HepG2 (cell line): Measurements from ENCODE around the gene NRSN2. TPM values are rescaled to one million over a fixed set of nuclear protein-coding genes. Genes with fewer than 3 reads are reported as not detected.
A peak's percentile ranks its signal among the peaks of the same experiment; 100 is the strongest.

ENCODE experiments used
- BRF2 ChIP-seq: sonication (generic); formaldehyde crosslinking; IDR thresholded peaks from 2 replicates; pipeline ENCODE4 v1.8.1; 2022; ENCODE audit warnings: mild to moderate bottlenecking, missing genetic modification reagents
- CBFB ChIP-seq: sonication (generic); formaldehyde crosslinking; IDR thresholded peaks from 2 replicates; pipeline ENCODE4 v1.4.0; 2020; ENCODE audit warnings: missing genetic modification reagents
- CBX2 ChIP-seq, 2 experiments: fragments of 200-600 bp in 1 of 2; sonication (generic); formaldehyde crosslinking in 1 of 2; IDR thresholded peaks; 2 replicates each; pipeline versions ENCODE4 v1.7.0 to v1.8.1; 2018 to 2022; ENCODE audit warnings: low read depth in 2 of 2, low read length in 1 of 2, mild to moderate bottlenecking in 1 of 2, missing genetic modification reagents in 1 of 2
- CCAR2 ChIP-seq: fragments of 200-400 bp; formaldehyde crosslinking; optimal IDR thresholded peaks from 2 replicates; pipeline ENCODE3; 2018; ENCODE audit warnings: low read depth, mild to moderate bottlenecking, low read length, moderate library complexity
- CSRNP1 ChIP-seq: sonication (generic); formaldehyde crosslinking; IDR thresholded peaks from 2 replicates; pipeline ENCODE4 v1.8.1; 2023; ENCODE audit warnings: mild to moderate bottlenecking, missing genetic modification reagents
- ELF3 ChIP-seq: IDR thresholded peaks from 2 replicates; pipeline ENCODE4 v1.6.1; 2016; ENCODE audit warnings: missing genetic modification reagents, missing compliant biosample characterization
- ETS1 ChIP-seq: sonication (generic); formaldehyde crosslinking; IDR thresholded peaks from 2 replicates; pipeline ENCODE4 v1.4.0; 2020; ENCODE audit warnings: missing genetic modification reagents
- FOXC1 ChIP-seq: sonication (generic); formaldehyde crosslinking; IDR thresholded peaks from 2 replicates; pipeline ENCODE4 v1.8.0; 2022; ENCODE audit warnings: mild to moderate bottlenecking, missing genetic modification reagents, borderline replicate concordance
- HDAC1 ChIP-seq: sonication (generic); formaldehyde crosslinking; IDR thresholded peaks from 2 replicates; pipeline ENCODE4 v1.5.1; 2020; ENCODE audit warnings: mild to moderate bottlenecking, missing genetic modification reagents
- ISX ChIP-seq: sonication (generic); formaldehyde crosslinking; conservative IDR thresholded peaks from 2 replicates; pipeline ENCODE4 v1.5.0; 2020; ENCODE audit warnings: missing genetic modification reagents
- KLF15 ChIP-seq: sonication (generic); formaldehyde crosslinking; IDR thresholded peaks from 2 replicates; pipeline ENCODE4 v1.8.1; 2023; ENCODE audit warnings: borderline replicate concordance, mild to moderate bottlenecking, inconsistent platforms, missing genetic modification reagents, mixed read lengths
- MYC ChIP-seq: sonication (generic); formaldehyde crosslinking; IDR thresholded peaks from 2 replicates; pipeline ENCODE4 v1.9.0; 2021; ENCODE audit warnings: missing genetic modification reagents, borderline replicate concordance
- PAX8 ChIP-seq: sonication (generic); formaldehyde crosslinking; IDR thresholded peaks from 2 replicates; pipeline ENCODE4 v1.8.0; 2022; ENCODE audit warnings: mild to moderate bottlenecking, missing genetic modification reagents, borderline replicate concordance
- PCBP1 ChIP-seq: fragments of 200-400 bp; formaldehyde crosslinking; IDR thresholded peaks from 2 replicates; pipeline ENCODE4 v1.6.1; 2017; ENCODE audit warnings: mild to moderate bottlenecking, low read depth, low read length, borderline replicate concordance
- PCBP2 ChIP-seq: fragments of 200-400 bp; formaldehyde crosslinking; optimal IDR thresholded peaks from 2 replicates; pipeline ENCODE3; 2018; ENCODE audit warnings: low read length, low read depth; ENCODE audit not compliant: poor library complexity, severe bottlenecking
- SSRP1 ChIP-seq: IDR thresholded peaks from 2 replicates; pipeline ENCODE4 v1.6.1; 2016; ENCODE audit warnings: control low read depth
- TEAD3 ChIP-seq: optimal IDR thresholded peaks from 2 replicates; pipeline ENCODE3; 2016; ENCODE audit warnings: borderline replicate concordance
- THAP7 ChIP-seq: sonication (generic); formaldehyde crosslinking; IDR thresholded peaks from 2 replicates; pipeline ENCODE4 v1.8.1; 2023; ENCODE audit warnings: mild to moderate bottlenecking, missing genetic modification reagents
- ZNF121 ChIP-seq: sonication (generic); formaldehyde crosslinking; IDR thresholded peaks from 2 replicates; pipeline ENCODE4 v1.5.0; 2020; ENCODE audit warnings: mild to moderate bottlenecking, missing genetic modification reagents
- ZNF572 ChIP-seq: sonication (generic); formaldehyde crosslinking; IDR thresholded peaks from 2 replicates; pipeline ENCODE4 v1.5.1; 2020; ENCODE audit warnings: mild to moderate bottlenecking, missing genetic modification reagents
- ZNF580 ChIP-seq: IDR thresholded peaks from 2 replicates; pipeline ENCODE4 v1.6.1; 2016; ENCODE audit warnings: low read depth, borderline replicate concordance
- ZNF597 ChIP-seq: sonication (generic); formaldehyde crosslinking; IDR thresholded peaks from 2 replicates; pipeline ENCODE4 v1.5.0; 2020; ENCODE audit warnings: missing genetic modification reagents
- polyA plus RNA-seq, 8 experiments: library from polyadenylated mRNA; depleted of rRNA in 3 of 8; stranded (reverse) in 7 of 8; unstranded in 1 of 8; fragments of >200 nt; fragmentation: Illumina TruSeq in 4 of 8; extraction: Trizol in 4 of 8; gene quantifications; 2 replicates each; pipeline versions ENCODE4 v1.2.1 to v1.2.3, GENCODE V29; 2011 to 2016; ENCODE audit warnings: low read depth in 4 of 8, missing spikeins in 1 of 8, mixed read lengths in 1 of 8; ENCODE audit not compliant: insufficient read depth in 1 of 8
- total RNA-seq, 5 experiments: library from RNA; depleted of rRNA; stranded (reverse); fragments of >200 nt; fragmentation: Illumina TruSeq; extraction: Trizol; gene quantifications; 2 replicates each; pipeline ENCODE4 v1.2.3, GENCODE V29; 2016; ENCODE audit warnings: low read depth in 1 of 5

NRSN2 gene
- total and polyA plus RNA-seq, 2 of the 13 experiments (the other 11 are each of a cell fraction or from before 2014, with no cell fraction given): 32.3 to 49.4 TPM

- TF ChIP-seq CBX2 (IDR thresholded peaks at IDR 0.05; ENCODE audit: low read depth, low read length): no peak
- TF ChIP-seq CBX2 (CRISPR knock-in tag; IDR thresholded peaks at IDR 0.05; ENCODE audit: low read depth): no peak
- peak; percentile 81 for TF ChIP-seq ELF3 (CRISPR knock-in tag)
- TF ChIP-seq PCBP1: peak; percentile 74; the same call in 1 of the 2 replicates
- no peak for TF ChIP-seq ISX (CRISPR knock-in tag)
- TF ChIP-seq CCAR2: peak; percentile 83
- TF ChIP-seq PAX8 (CRISPR knock-in tag): no peak
- TF ChIP-seq TEAD3 (CRISPR knock-in tag): peak; percentile 70
- TF ChIP-seq THAP7 (CRISPR knock-in tag): peak; percentile 38; the same call in 1 of the 2 replicates
- TF ChIP-seq CSRNP1 (CRISPR knock-in tag): 0 out of 2 replicates have a peak, but pooled peaks have one; percentile 44
- TF ChIP-seq SSRP1 (CRISPR knock-in tag): peak; percentile 52; the same call in 1 of the 2 replicates
- TF ChIP-seq MYC: peak; percentile 24; the same call in 1 of the 2 replicates
- peak; percentile 88 for TF ChIP-seq FOXC1
- peak; percentile 93; the same call in 1 of the 2 replicates for TF ChIP-seq ZNF580 (CRISPR knock-in tag)
- peak; percentile 37; the same call in 1 of the 2 replicates for TF ChIP-seq BRF2
- TF ChIP-seq KLF15: no peak
- no peak for TF ChIP-seq ETS1
- peak; percentile 79; the same call in 1 of the 2 replicates for TF ChIP-seq ZNF572 (CRISPR knock-in tag)
- TF ChIP-seq HDAC1: no peak
- 0 out of 2 replicates have a peak, but pooled peaks have one; percentile 24 for TF ChIP-seq CBFB (CRISPR knock-in tag)
- no peak for TF ChIP-seq ZNF597
- TF ChIP-seq ZNF121 (CRISPR knock-in tag): no peak
- no peak for TF ChIP-seq PCBP2
Measured at GRCh38 chr20:354298-354977, 7.5 kb downstream of the NRSN2 start (continued).
